ENCODE results near the gene RNF166. TPM values are rescaled to one million over a fixed set of nuclear protein-coding genes. Genes with fewer than 3 reads are reported as not detected.

Gene RNF166
- total and polyA plus RNA-seq, 2 donors from 2014 or later: 16.3 to 31.4 TPM

DNA sequence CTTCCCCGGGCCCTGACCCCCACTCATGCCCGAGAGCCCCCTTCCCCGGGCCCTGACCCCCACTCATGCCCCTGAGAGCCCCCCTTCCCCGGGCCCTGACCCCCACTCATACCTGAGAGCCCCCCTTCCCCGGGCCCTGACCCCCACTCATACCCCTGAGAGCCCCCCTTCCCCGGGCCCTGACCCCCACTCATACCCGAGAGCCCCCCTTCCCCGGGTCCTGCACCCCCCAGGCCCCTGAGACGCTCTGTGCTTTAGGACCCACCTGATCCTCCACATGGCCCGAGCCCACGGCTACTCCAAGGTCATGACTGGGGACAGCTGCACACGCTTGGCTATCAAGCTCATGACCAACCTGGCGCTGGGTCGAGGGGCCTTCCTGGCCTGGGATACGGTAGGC is 6.8 kb upstream of the RNF166 start:
- Histone ChIP-seq H3K9me3 (ENCODE audit: control insufficient read depth in 2 of 3, insufficient read depth in 1 of 3, low read length in 3 of 3) (no peaks in the 10 kb centered on the region), H3K4me1 (ENCODE audit: control insufficient read depth in 2 of 3, insufficient read depth in 2 of 3, low read depth in 1 of 3, low read length in 3 of 3) (peaks cover 0 to 4% (median 0%) of the 10 kb centered on the region in 3 donors), H3K9ac (ENCODE audit: low read length in 3 of 3) (no peak overlapping the region), H3K4me3 (ENCODE audit: low read length in 3 of 3) (no peak overlapping the region), H3K36me3 (ENCODE audit: control insufficient read depth in 2 of 3, insufficient read depth in 3 of 3, low read length in 3 of 3) (peaks cover 0 to 12% (median 6%) of the 10 kb centered on the region in 3 donors), H3K27me3 (ENCODE audit: control insufficient read depth, insufficient read depth, low read length) (no peaks in the 10 kb centered on the region), H3K27ac (ENCODE audit: low read depth in 2 of 2, low read length in 2 of 2) (no peak overlapping the region)
- intact Hi-C loops (cut with DNase I): no loop called here
- DNase-seq (no peak), FAIRE-seq (no peak)
- TF ChIP-seq, protein P1, sequence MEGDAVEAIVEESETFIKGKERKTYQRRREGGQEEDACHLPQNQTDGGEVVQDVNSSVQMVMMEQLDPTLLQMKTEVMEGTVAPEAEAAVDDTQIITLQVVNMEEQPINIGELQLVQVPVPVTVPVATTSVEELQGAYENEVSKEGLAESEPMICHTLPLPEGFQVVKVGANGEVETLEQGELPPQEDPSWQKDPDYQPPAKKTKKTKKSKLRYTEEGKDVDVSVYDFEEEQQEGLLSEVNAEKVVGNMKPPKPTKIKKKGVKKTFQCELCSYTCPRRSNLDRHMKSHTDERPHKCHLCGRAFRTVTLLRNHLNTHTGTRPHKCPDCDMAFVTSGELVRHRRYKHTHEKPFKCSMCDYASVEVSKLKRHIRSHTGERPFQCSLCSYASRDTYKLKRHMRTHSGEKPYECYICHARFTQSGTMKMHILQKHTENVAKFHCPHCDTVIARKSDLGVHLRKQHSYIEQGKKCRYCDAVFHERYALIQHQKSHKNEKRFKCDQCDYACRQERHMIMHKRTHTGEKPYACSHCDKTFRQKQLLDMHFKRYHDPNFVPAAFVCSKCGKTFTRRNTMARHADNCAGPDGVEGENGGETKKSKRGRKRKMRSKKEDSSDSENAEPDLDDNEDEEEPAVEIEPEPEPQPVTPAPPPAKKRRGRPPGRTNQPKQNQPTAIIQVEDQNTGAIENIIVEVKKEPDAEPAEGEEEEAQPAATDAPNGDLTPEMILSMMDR (IDR thresholded peaks at IDR 0.05; ENCODE audit: borderline replicate concordance, extremely low read depth, insufficient read depth): no peak

DNA sequence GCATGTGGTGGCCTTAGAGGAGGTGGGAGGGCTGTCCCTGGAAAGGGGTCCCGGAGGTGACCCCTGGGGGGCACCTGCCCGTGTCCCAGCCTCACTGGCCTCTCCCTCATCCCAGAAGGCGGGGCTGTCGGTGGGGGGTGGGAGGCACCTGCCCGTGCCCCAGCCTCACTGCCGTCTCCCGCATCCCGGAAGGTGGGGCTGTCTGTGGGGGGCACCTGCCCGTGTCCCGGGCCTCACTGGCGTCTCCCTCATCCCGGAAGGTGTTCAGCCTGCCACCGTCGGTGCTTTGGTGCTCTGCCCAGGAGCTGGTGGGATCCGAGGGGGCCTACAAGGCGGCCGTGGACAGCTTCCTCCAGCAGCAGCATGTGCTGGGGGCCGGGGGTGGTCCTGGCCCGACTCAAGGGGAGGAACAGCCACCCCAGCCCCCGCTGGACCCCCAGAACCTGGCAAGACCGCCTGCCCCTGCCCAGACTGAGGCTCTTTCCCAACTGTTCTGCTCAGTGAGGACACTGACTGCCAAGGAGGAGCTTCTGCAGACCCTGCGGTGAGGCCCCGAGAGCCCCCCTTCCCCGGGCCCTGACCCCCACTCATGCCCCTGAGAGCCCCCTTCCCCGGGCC is 6.3 kb upstream of the RNF166 start:
- H3K9me3 ChIP-seq (ENCODE audit: control insufficient read depth in 2 of 3, insufficient read depth in 1 of 3, low read length in 3 of 3): no peaks in the 10 kb centered on the region
- peaks cover 0 to 11% (median 6%) of the 10 kb centered on the region in 3 donors for H3K36me3 ChIP-seq (ENCODE audit: control insufficient read depth in 2 of 3, insufficient read depth in 3 of 3, low read length in 3 of 3)
- no peak for DNase-seq
- FAIRE-seq: no peak
- H3K4me1 ChIP-seq (ENCODE audit: control insufficient read depth in 2 of 3, insufficient read depth in 2 of 3, low read depth in 1 of 3, low read length in 3 of 3): peaks cover 0 to 4% (median 0%) of the 10 kb centered on the region in 3 donors
- TF ChIP-seq, protein P1 (IDR thresholded peaks at IDR 0.05; ENCODE audit: borderline replicate concordance, extremely low read depth, insufficient read depth): no peak
- H3K27ac ChIP-seq (ENCODE audit: low read depth in 2 of 2, low read length in 2 of 2): no peak overlapping the region
- H3K4me3 ChIP-seq (ENCODE audit: low read length in 3 of 3): no peak overlapping the region
- no peaks in the 10 kb centered on the region for H3K27me3 ChIP-seq (ENCODE audit: control insufficient read depth, insufficient read depth, low read length)
- H3K9ac ChIP-seq (ENCODE audit: low read length in 3 of 3): no peak overlapping the region
- intact Hi-C loops (cut with DNase I): no loop called here

DNA sequence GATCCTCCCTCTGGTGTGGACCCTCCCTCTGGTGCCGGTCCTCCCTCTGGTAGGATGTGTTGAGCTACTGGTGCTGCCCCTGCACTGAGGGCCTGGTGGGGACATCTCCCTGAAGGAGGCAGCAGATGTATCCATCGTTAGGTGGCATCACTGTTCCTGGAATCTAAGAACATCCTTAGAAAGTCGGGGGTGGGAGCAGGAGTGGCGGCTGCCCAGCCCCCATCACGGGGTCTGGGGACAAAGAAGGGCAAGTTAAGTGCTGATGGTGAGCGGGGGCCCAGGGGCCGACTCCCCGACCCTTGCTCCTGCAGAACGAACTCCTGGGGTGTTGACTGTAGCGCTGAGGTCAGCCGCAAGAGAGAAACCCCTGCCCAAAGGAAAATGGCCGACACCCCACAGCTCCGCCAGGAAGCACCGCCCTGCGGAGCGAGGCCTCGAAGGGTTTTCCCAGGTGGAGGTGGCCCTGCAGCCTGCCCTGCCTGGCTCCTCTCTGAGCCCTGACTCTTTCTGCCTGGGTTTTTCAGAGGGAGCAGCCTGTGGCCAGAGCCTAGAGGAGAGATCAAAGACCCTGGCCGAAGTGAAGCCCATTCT is 5.6 kb upstream of the RNF166 start:
- Histone ChIP-seq H3K27me3 (ENCODE audit: control insufficient read depth, insufficient read depth, low read length) (no peaks in the 10 kb centered on the region), H3K27ac (ENCODE audit: low read depth in 2 of 2, low read length in 2 of 2) (no peak overlapping the region), H3K9me3 (ENCODE audit: control insufficient read depth in 2 of 3, insufficient read depth in 1 of 3, low read length in 3 of 3) (no peaks in the 10 kb centered on the region), H3K9ac (ENCODE audit: low read length in 3 of 3) (no peak overlapping the region), H3K4me3 (ENCODE audit: low read length in 3 of 3) (no peak overlapping the region), H3K36me3 (ENCODE audit: control insufficient read depth in 2 of 3, insufficient read depth in 3 of 3, low read length in 3 of 3) (peaks cover 0 to 5% (median 1%) of the 10 kb centered on the region in 3 donors), H3K4me1 (ENCODE audit: control insufficient read depth in 2 of 3, insufficient read depth in 2 of 3, low read depth in 1 of 3, low read length in 3 of 3) (peaks cover 0 to 9% (median 0%) of the 10 kb centered on the region in 3 donors)
- intact Hi-C loops (cut with DNase I): no loop called here
- FAIRE-seq: no peak
- no peak for DNase-seq
- TF ChIP-seq, protein P1 (IDR thresholded peaks at IDR 0.05; ENCODE audit: borderline replicate concordance, extremely low read depth, insufficient read depth): no peak
